SH-SY5Y (cell line): ENCODE results near the gene RCBTB2.

Experiments used
- GATA2 ChIP-seq: IDR thresholded peaks from 2 replicates; pipeline ENCODE4 v1.6.1; 2011; ENCODE audit warnings: mild to moderate bottlenecking, low read depth, low read length
- GATA3 ChIP-seq: IDR thresholded peaks from 2 replicates; pipeline ENCODE4 v1.6.1; 2011; ENCODE audit warnings: low read depth, mild to moderate bottlenecking, low read length, moderate library complexity

Gene RCBTB2

GRCh38 chr13:48569104-48569666, 36.3 kb upstream of the RCBTB2 start:
- TF ChIP-seq GATA2, result no peak
- TF ChIP-seq GATA3, result no peak

- TF ChIP-seq GATA2 (no peak), GATA3 (no peak)
These were observed 35.7 kb upstream of the RCBTB2 start for GRCh38 chr13:48568370-48569103.

GRCh38 chr13:48567515-48568369, 34.9 kb upstream of the RCBTB2 start:
- no peak for TF ChIP-seq GATA2
- TF ChIP-seq GATA3, result no peak

- TF ChIP-seq GATA2, result no peak
- no peak for TF ChIP-seq GATA3
These were observed 31.2 kb upstream of the RCBTB2 start for GRCh38 chr13:48564056-48564455.

GRCh38 chr13:48563626-48564025, 30.7 kb upstream of the RCBTB2 start:
- TF ChIP-seq GATA3, result no peak
- TF ChIP-seq GATA2, result no peak

GRCh38 chr13:48562296-48563066, 29.6 kb upstream of the RCBTB2 start:
- TF ChIP-seq GATA3 (no peak), GATA2 (no peak)

- no peak for TF ChIP-seq GATA3
- TF ChIP-seq GATA2, result no peak
These were observed 28.8 kb upstream of the RCBTB2 start for GRCh38 chr13:48561466-48562235.

- TF ChIP-seq GATA3 (no peak), GATA2 (no peak)
These were observed 27.9 kb upstream of the RCBTB2 start for GRCh38 chr13:48560657-48561337.

- no peak for TF ChIP-seq GATA2
- no peak for TF ChIP-seq GATA3
These were observed 26.9 kb upstream of the RCBTB2 start for GRCh38 chr13:48559638-48560320.

- TF ChIP-seq GATA3 (no peak), GATA2 (no peak)
These were observed 23.9 kb upstream of the RCBTB2 start for GRCh38 chr13:48556817-48557216.

GRCh38 chr13:48555441-48555840, 22.6 kb upstream of the RCBTB2 start:
- TF ChIP-seq GATA3, result no peak
- no peak for TF ChIP-seq GATA2

- TF ChIP-seq GATA3 (no peak), GATA2 (no peak)
These were observed 18.4 kb upstream of the RCBTB2 start for GRCh38 chr13:48551329-48551728.

GRCh38 chr13:48549658-48550057, 16.8 kb upstream of the RCBTB2 start:
- TF ChIP-seq GATA3, result no peak
- no peak for TF ChIP-seq GATA2
